Activated CD8-positive, alpha-beta T cell treated with anti-CD3 and anti-CD28 coated beads for 36 hours (primary cell): ENCODE data around the gene PPT1. TPM values are rescaled to one million over a fixed set of nuclear protein-coding genes. Genes with fewer than 3 reads are reported as not detected.

Source experiments
- ATAC-seq: fragments of 200-7000 bp; cut with Tn5 transposase; one replicate; pipeline ENCODE4 v1.10.0; 2021; ENCODE audit warnings: mild to moderate bottlenecking, moderate library complexity
- CTCF ChIA-PET: fragments of 350-600 bp; sonication (Branson Sonifier 250); formaldehyde crosslinking; loops from one replicate; lab custom pipeline; 2021; ENCODE audit warnings: antibody characterized with exemption; lab: Charles Lee
- POLR2A ChIA-PET: fragments of 350-600 bp; sonication (Branson Sonifier 250); formaldehyde crosslinking; loops from one replicate; lab custom pipeline; 2021; ENCODE audit warnings: antibody characterized with exemption; lab: Charles Lee
- DNase-seq: peaks from one replicate; pipeline ENCODE4 v3.0.0-alpha.2; 2020
- H3K27ac Mint-ChIP-seq: one replicate; pipeline ENCODE4 v1.8.0; 2021; ENCODE audit warnings: mild to moderate bottlenecking, mixed read lengths
- H3K27me3 Mint-ChIP-seq: one replicate; pipeline ENCODE4 v1.8.0; 2021; ENCODE audit warnings: mixed read lengths
- H3K36me3 Mint-ChIP-seq: one replicate; pipeline ENCODE4 v1.8.0; 2021; ENCODE audit warnings: low read depth, mixed read lengths
- H3K4me1 Mint-ChIP-seq: one replicate; pipeline ENCODE4 v1.8.0; 2021; ENCODE audit warnings: low read depth, mixed read lengths
- H3K4me3 Mint-ChIP-seq: one replicate; pipeline ENCODE4 v1.8.0; 2021; ENCODE audit warnings: mild to moderate bottlenecking, moderate library complexity, mixed read lengths
- H3K9me3 Mint-ChIP-seq: one replicate; pipeline ENCODE4 v1.8.0; 2021; ENCODE audit warnings: mixed read lengths
- intact Hi-C: fragments of 100-400 bp; cut with micrococcal nuclease; formaldehyde crosslinking; loops from one replicate; pipeline ENCODE4 v1.10.0; 2022
- total RNA-seq, 2 experiments: library from RNA; stranded (reverse); gene quantifications; one replicate each; pipeline ENCODE4 v1.2.3, GENCODE V29; 2021
- TF ChIP-seq, protein P1 (sequence below): fragments of 200-600 bp; IDR thresholded peaks from one replicate; pipeline ENCODE4 v1.8.0; 2022; ENCODE audit warnings: antibody characterized with exemption, mild to moderate bottlenecking

PPT1 gene
- total RNA-seq, 2 experiments from 2014 or later: 60.6 to 69.1 TPM

DNA sequence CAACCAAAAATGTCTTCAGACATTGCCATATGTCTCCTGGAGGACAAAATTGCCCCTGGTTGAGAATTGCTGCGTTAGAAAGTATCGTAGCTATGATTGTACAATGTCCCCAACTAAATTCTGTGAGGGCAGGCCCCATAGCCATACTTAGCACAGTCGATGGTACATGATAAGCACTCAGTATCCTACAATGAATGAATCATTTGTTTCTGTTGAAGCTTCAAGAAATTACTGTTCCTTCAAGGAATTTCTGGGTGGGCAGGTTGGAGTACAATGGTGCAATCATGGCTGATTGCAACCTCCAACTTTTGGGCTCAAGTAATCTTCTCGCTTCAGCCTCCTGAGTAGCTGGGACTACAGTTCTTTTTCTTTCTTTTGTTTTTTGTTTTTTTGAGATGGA is 51.9 kb downstream of the PPT1 start:
- CTCF ChIA-PET: no interaction called here
- H3K9me3 Mint-ChIP-seq: no peaks in the 10 kb centered on the region
- ATAC-seq (no peak), DNase-seq (no peak)
- H3K27me3 Mint-ChIP-seq: no peaks in the 10 kb centered on the region
- TF ChIP-seq, protein P1, sequence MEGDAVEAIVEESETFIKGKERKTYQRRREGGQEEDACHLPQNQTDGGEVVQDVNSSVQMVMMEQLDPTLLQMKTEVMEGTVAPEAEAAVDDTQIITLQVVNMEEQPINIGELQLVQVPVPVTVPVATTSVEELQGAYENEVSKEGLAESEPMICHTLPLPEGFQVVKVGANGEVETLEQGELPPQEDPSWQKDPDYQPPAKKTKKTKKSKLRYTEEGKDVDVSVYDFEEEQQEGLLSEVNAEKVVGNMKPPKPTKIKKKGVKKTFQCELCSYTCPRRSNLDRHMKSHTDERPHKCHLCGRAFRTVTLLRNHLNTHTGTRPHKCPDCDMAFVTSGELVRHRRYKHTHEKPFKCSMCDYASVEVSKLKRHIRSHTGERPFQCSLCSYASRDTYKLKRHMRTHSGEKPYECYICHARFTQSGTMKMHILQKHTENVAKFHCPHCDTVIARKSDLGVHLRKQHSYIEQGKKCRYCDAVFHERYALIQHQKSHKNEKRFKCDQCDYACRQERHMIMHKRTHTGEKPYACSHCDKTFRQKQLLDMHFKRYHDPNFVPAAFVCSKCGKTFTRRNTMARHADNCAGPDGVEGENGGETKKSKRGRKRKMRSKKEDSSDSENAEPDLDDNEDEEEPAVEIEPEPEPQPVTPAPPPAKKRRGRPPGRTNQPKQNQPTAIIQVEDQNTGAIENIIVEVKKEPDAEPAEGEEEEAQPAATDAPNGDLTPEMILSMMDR: no peak
- POLR2A ChIA-PET: interaction anchor here (0.9 to 2.1 kb wide), 3 partner anchors 11 to 14 kb away, joined by 3 to 5 read pairs (median 4); no protein-coding TSS in a partner anchor
- peak overlapping the region; percentile 94 for H3K4me3 Mint-ChIP-seq
- intact Hi-C loops: no loop called here
- H3K4me1 Mint-ChIP-seq: peaks cover 70% of the 10 kb centered on the region
- H3K27ac Mint-ChIP-seq: peak overlapping the region; percentile 83
- H3K36me3 Mint-ChIP-seq: peaks cover 71% of the 10 kb centered on the region

DNA sequence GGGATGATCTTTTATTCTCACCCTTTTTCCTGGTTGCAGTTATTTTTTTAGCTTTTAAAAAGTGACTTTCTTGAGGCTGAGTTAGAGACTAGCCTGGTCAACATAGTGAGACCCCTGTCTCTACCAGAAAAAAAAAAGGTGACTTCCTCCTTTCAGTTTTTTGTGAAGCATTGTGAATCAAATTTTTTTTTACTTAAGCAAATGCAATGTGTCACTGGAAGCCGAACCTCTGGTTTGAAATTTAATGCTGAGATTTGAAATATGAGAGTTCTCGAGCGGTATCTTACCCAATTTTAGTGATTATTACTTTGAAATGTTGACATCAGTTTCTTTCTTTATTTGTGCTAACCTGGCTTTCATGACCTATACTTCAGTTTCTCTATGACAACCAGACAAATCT is 52.9 kb downstream of the PPT1 start:
- POLR2A ChIA-PET: interaction anchor here (1.4 kb wide), 1 partner anchor 14 kb away, joined by 4 read pairs; no protein-coding TSS in a partner anchor
- no peaks in the 10 kb centered on the region for H3K27me3 Mint-ChIP-seq
- ATAC-seq (no peak), DNase-seq (no peak)
- H3K4me1 Mint-ChIP-seq: peaks cover 59% of the 10 kb centered on the region
- H3K4me3 Mint-ChIP-seq: peak overlapping the region; percentile 94
- intact Hi-C loops: no loop called here
- TF ChIP-seq, protein P1: no peak
- H3K9me3 Mint-ChIP-seq: no peaks in the 10 kb centered on the region
- H3K27ac Mint-ChIP-seq: peak overlapping the region; percentile 87
- CTCF ChIA-PET: interaction anchor here (1.0 kb wide), 1 partner anchor 12 kb away, joined by 3 read pairs; no protein-coding TSS in a partner anchor
- peaks cover 61% of the 10 kb centered on the region for H3K36me3 Mint-ChIP-seq

DNA sequence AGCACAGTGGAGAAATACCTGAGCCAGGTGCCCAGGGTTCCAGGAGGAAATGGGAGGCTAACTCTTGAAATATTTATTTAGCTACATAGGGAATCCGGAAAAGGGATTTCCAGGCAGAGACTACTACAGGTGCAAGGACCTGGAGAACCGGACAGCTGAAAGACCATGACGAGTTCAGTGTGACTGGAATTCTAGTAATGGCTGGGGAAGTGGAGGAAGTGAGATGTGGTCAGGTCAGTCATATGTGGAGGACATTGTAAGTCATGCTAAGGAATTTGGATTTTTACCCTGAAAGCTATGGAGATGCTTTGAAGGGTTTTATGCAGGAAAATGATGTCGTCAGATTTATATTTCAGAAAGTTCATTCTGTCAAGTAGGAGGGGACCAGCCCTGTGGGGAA is 54.7 kb downstream of the PPT1 start:
- TF ChIP-seq, protein P1: no peak
- POLR2A ChIA-PET: interaction anchor here (1.0 to 1.4 kb wide), 4 partner anchors 9 to 16 kb away, joined by 3 to 5 read pairs (median 4); no protein-coding TSS in a partner anchor
- intact Hi-C loops: no loop called here
- CTCF ChIA-PET: interaction anchor here (1.2 to 1.4 kb wide), 2 partner anchors 8 to 68 kb away, joined by 3 to 5 read pairs; no protein-coding TSS in a partner anchor
- H3K4me1 Mint-ChIP-seq: peaks cover 54% of the 10 kb centered on the region
- no peaks in the 10 kb centered on the region for H3K9me3 Mint-ChIP-seq
- peak overlapping the region; percentile 94 for H3K4me3 Mint-ChIP-seq
- H3K27me3 Mint-ChIP-seq: no peaks in the 10 kb centered on the region
- H3K27ac Mint-ChIP-seq: peak overlapping the region; percentile 77
- peaks cover 49% of the 10 kb centered on the region for H3K36me3 Mint-ChIP-seq
- ATAC-seq: no peak
- DNase-seq: no peak

DNA sequence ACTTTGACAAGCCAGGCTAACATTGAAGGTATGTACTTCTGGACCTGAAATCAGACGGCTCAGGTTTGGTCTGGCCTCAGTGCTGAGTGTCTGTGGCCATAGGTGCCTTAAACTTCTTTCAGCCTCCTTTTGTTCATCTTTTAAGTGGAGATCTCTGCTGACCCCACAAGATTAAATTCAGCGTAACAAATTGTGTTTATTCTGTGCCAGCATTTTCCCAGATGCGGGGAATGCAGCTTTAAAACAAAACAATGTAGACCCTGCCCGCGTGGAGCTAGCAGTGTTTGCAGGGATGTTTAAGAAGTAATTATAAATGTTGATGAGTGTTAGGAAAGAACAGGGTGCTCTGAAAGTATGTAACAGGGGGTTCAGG is 55.6 kb downstream of the PPT1 start:
- POLR2A ChIA-PET: interaction anchor here (0.6 to 2.6 kb wide), 7 partner anchors 8 to 301 kb away, joined by 3 to 11 read pairs (median 5); no protein-coding TSS in a partner anchor
- no peaks in the 10 kb centered on the region for H3K9me3 Mint-ChIP-seq
- TF ChIP-seq, protein P1: no peak
- ATAC-seq (no peak), DNase-seq (no peak)
- intact Hi-C loops: no loop called here
- H3K27me3 Mint-ChIP-seq: no peaks in the 10 kb centered on the region
- CTCF ChIA-PET: interaction anchor here (1.0 to 1.4 kb wide), 4 partner anchors 8 to 67 kb away, joined by 3 to 6 read pairs (median 4); no protein-coding TSS in a partner anchor
- peaks cover 45% of the 10 kb centered on the region for H3K36me3 Mint-ChIP-seq
- peaks cover 55% of the 10 kb centered on the region for H3K4me1 Mint-ChIP-seq
- peak overlapping the region; percentile 94 for H3K4me3 Mint-ChIP-seq
- H3K27ac Mint-ChIP-seq: peak overlapping the region; percentile 97
